Stimulated activated CD4-positive, alpha-beta T cell treated with anti-CD3 and anti-CD28 coated beads, Interleukin-12 subunit alpha, Interleukin-12 subunit beta, amount 100 ng/mL, for 4 hours (primary cell): Measurements from ENCODE around the gene SSX2IP.

Source experiments
- DNase-seq: peaks from one replicate; pipeline ENCODE4 v3.0.0-alpha.2; 2020

Gene SSX2IP

DNA sequence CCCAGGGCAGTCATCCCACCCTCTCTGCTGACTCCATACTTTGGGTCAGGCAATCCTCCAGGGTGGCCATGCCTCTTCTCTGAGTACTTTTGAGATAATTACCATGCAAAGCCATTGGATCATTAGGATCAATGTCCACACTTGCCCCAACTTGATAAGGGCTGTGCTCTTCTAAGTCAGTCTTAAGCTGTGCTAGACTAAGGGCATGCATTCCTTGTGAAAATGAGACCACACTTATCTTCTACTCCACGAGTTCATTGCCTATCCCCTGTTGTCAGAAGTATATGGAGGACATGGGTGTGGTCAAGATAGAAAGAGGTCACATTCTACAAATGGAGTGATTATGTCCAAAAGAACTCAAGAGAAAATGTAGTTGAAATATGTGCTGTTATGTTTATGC lies 18.9 kb upstream of the SSX2IP start:
- no peak for DNase-seq

DNA sequence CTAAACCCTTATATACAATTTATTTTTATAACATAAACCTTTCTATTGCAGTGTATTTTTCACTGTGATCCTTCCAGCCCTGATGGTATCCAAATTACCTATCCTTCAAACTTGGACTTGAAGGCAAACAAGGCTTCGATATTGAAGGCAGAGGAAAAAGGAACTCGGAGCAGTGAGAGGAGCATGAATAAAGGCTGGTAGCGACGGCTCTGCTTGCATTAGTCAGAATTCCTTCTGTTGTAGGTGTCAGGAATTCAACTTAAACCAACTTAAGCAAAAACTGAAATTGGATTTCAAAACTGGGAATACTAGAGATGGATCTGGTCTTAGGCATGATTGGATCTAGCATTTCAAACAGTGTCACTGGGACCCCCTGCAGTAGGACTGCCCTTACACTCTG lies 17.8 kb upstream of the SSX2IP start:
- no peak for DNase-seq

DNA sequence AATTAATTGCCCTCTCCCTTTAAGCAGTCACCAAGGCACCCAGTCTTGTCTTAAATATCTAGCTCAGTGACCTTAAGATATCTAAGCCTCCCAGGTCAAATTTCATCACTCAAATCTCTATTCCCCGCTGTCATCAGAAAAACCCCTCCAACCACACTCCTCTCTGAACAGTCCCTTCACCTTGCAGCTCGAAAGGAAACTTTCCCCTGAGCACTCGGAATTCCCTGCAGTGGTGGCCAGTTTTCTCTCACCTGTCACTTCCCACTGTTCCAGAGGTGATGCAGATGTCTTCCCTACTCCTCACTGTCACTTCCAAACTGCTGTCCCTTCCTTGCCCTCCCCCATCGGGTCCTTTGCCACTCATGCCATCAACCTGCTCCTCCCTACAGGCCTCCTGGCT lies 15.3 kb upstream of the SSX2IP start:
- no peak for DNase-seq

DNA sequence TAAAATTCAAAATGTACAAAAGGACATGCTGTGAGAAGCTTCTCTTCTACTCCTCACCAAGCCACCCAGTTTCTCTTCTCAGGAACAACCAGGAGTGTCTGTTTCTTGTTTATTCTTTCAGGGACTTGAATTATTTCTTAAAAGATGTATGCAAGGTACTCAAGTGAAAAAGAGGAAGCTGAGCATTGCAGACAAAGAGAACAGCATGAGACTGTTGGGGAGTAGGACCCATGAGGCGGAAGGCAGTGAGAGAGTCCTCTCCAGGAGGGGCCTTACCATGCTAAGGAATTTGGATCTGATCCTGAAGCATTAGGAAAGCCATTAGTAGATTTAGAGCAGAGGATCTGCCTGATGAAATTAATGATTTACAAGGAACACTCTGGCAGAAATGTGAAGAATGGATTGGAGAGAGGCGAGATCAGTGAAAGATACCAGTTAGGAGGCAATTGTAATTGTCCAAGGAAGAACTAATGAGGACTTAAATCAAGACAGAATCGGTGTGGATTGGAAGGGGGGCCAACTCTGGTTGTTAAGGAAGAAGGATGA lies 14.7 kb upstream of the SSX2IP start:
- no peak for DNase-seq

DNA sequence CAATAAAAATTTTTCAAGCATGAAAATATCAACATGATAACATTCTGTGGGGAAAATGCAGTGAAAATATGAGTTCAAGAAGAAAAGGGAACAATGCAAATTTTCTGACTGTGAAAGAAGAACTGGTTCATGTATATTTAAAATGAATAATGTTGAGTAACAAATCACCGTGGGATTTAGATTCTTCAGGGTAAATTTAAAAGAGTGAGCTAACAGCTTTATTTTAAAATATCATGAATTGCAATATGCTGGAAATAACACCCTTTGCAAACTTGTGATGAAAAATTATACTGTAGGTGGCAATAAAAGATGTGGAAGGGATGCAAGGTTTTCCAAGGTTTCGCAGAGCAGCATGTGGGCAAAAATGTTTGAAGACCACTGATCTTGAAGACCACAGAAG lies 13.2 kb upstream of the SSX2IP start:
- no peak for DNase-seq

DNA sequence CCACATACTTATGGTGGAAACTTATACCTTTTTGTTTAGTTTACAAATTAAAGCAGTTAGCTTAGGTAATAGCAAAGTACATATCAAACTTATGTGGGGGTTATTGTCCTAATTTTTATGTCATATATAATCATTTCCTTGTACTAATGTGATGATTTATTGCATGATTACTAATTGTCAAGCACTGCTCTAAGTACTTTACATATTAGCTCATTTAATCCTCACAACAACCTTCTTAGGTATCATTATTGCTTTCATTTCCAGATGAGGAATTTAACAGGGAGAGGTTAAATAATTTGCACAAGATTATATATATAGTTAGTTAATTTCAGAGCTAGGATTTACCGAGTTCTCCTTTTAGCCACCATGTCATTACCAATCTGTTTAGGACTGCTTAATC lies 11.9 kb upstream of the SSX2IP start:
- no peak for DNase-seq

DNA sequence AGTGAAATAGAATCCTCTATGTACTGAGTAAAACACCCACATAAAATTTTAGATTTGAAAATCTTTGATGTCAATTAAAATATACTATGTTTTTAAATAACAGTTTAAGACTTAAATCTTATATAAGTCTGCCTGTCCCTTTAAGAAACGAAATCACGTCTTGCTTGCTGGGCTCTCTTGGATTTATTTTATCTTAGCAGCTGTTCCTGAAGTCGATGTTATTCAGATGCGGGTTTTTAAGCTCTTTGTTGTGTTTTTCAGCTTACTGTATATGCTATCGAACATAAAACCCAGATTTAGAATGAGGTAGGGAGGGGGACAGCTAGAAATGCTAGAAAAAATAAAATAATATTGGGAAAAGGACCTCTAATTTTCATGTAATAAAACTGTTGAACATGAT lies 11.1 kb upstream of the SSX2IP start:
- no peak for DNase-seq

DNA sequence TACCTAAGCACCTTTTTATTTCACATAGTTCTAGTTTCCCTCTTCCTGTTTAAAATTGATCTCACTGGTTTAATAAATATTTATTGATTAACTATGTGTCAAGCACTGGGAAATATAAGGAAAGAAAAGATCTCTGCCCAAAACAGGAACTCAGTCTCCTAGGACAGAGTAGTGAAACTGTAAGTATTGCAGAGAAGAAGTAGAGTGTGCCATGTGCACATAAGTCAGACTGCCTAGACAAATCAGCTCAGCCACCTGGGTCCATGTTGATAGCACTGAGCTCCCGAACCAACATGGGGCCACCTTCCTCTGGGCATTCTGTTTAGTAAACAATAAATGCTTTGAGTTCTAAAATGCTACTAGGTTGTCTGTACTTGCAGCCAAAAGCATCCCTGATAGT lies 9.8 kb upstream of the SSX2IP start:
- no peak for DNase-seq

DNA sequence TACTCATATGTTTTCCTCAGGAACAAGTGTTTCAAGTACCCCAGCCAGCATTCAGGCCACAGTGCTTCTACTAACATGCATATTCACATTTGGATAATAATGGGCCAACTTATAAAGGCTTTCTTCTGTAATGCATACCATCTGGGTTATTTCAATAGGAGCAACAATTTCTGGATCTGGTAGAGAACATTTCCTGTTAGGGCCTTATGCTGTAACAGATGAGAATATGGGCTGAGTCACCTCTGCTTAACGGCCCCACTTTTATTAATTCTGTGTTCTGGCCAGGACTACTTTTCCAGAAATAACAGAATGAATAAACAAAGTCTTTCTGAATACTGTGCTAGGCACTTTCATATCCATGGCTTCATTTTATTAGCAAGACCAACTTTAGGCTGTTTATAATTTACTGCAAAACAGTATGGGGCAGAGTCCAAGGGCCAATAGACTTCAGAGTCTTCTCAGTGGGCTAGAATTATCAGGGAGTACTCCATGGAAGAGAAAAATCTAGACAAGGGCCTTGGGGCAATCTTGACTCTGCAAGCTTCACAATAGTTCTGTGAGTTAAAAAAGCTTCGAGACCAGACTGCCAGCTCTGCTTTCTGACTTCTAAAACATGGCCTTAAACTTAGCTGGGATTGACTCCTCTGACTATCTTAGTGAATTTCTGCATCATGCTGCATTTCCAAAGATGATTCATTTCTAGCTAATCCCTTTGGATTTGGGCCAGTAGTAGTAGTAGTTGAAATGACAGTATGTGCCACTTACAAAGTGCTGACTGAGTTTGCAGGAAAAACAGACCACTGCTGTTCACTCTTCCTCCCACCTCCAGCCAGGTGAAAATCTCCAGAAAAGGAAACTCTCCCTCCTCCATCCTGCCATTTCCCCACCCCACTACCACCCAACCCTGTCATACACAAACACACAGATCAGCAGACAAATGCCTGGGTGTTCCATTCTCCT lies 8.2 kb upstream of the SSX2IP start:
- DNase-seq: no peak

DNA sequence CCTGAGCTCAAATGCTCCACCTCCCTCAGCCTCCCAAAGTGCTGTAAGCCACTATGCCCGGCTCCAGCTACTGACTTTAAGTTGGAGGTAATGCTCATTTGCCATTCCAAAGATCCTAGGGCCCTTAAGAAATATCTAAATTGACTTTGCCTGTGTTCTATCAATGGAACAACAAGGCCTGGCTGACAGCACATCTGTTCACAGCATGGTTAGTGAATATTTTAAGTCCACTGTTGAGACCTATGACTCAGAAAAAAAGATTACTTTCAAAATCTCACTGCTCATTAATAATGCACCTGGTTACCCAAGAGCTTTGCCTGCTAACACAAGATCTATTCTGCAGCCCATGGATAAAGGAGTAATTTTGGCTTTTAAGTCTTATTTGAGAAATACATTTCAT lies 3.5 kb upstream of the SSX2IP start:
- DNase-seq: no peak

DNA sequence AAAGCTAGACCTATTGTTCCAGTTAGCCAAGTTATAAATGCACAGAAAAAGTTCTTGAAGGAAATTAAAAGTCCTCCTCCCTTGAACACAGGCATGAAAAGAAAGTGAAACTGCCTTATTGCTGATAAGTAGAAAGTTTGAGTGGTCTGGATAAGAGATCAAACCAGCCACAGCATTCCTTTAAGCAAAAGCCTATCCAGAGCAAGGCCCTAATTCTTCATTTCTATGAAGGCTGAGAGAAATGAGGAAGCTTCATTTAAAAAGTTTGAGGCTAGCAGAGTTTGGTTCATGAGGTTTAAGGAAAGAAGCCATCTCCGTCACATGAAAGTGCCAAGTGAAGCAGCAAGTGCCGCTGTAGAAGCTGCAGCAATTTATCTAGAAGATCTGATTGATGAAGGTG lies 2.7 kb upstream of the SSX2IP start:
- no peak for DNase-seq

DNA sequence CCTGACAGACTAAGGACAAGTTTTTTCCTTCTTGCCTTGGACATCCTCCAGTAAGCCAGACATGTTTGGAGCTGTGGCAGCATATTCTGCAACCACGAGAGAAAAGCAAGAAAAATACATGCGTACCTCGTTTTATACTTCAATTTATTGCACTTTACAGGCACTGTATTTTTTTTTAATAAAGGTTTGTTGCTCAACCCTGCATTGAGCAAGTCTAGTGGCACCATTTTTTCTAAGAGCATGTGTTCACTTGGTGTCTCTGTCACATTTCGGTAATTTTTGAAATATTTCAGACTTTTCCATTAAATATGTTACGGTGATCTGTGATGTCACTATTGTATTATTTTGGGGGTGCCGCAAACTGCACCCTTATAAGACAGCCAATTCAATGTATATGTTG lies 2.1 kb upstream of the SSX2IP start:
- DNase-seq: no peak

DNA sequence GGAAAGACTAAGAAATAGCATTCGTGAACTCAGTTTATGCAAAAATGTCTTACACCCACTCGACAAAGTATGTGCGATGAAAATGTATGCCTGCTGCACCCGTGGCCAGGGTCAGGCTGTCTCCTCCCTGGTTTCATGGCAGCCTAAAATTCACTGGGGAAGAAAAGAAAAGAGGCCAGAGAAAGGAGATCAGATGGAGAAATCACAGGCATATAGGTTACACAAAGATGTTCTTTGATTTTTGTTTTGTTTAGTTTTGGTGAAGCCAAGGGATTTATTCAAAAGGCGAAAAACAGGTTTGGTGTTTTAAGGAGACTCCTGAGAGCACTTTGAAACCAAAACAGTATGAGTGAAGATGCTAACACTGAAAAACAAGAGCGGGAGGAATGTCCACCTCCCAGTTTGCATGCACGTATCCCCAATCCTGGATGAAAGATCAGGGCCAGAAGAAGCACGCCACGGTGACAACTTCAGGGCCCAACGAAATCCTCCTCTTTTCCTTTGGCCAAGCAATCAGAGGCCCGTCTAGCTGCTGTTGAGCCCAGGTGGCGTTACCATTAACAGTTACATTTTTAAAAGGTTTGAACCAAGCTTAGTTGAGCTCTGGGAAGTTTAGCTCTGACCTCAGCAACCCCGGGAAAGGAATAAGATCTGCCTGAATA lies 992 bp upstream of the SSX2IP start:
- no peak for DNase-seq

DNA sequence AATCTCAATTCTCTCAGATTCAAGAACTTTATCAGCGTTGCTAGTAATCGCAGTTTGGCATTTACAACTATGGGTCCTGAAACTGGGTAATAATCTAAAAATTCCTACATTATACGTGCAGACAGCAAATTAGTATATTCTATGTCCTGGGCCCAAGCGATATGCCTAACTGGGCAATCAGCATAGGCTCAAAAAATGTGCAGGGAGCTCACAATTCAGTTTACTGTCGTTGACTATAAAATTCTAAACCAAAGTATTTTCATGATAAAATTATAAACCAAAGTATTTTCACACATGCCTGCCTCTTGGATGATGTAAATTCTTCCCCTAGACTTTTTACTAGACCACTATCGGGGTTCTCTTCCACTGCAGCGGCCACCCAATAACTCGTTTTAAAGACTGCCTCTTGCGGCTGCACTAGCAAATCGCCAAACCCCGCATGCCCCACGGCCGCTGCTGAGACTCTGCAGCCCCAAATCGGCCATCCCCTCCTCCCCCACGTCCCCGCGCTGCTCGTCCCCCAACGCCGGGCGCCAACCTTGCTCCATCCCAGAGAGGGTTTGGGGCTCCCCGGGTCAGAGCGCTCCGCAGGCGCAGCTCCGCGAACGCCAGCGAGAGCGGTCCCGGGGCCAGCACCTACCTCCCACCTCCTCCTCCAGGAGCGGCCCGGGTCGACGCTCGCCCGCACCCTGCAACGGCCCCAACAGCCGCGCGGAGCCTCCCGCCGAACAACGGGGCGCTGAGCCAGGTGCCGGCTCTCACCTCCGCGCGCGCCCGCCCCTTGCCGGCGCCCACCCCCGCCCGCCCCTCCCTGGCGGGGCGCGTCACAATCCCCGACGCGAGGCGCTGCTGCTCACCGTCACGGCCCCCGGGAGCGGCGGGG lies 506 bp downstream of the SSX2IP start:
- peak; percentile 40 for DNase-seq

DNA sequence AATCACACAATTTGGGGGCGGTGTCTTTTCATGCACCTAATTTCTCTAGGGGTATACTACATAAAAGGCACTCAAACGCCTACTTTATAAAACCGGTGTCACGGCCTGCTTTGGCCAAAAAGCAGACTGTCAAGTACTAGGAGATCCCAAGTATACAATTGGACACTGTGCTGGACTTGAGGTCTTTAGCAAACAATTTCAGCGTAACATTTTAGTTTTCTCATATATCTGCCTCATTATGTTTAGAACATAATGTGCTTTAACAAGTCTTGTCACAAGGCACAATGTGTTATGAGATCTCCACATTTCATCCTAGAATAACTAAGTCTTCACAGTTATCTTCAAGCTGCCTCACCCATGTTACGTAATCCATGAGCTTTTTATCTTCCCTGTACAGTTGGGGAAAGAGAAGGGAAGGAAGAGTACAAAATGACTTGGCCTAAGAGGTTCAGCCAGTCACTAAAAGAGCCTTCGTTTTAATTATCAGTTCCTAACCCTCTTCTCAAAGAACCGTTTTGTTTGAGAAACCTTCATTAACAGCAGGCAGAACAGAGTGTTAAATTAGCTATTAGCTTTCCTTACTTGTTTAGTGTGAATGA lies 1.7 kb downstream of the SSX2IP start:
- no peak for DNase-seq

DNA sequence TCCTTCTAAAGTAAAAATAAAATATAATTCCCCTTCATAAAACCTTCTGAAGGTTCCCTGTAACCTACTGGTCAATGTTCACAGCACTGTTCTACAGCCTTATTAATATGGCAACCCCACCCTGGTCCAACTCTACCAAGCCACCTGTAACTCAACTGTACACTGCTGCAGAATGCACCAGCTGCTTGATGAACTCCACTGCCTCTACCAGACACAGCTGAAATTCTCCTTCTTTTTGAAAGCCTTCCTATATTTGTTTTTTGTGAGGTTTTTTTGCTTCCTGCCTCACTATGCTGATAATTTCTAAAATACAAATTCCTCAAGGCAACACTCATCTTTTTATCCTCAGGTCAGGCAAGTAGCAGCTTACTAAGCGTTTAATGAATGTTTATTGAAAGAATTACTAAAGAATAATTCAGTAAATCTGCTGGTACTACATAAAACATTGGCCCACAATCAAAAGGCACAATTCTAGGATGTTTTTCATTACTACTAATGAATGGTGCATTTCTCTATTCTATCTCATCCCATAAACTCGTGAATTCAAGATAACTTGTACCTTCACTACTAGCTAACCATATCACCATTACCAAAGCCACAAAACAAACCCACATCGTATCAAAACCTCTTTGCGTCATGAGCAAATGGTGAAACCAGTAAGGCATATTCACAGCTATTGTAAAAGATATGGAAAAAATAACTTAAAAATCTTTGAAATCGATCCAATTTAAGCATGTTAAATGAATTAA lies 2.4 kb downstream of the SSX2IP start:
- no peak for DNase-seq

DNA sequence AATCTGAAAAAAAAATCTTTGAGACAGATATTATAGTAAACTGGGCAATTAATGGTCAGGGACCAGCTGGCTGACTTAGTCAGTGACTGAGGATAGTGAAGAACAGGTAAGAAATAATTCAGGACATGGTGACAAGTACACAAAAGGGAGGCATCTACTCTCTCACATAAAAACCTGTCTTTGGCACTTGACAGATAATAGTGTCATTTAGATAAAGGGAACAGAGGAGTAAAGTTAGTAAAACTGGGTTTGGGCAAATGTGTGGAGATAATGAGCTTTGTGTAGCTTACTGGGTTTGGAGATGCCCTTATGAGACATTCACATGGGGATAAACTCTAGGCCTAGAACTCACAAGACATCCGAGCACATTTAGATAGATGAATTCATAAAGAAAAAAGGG lies 4.0 kb downstream of the SSX2IP start:
- DNase-seq: no peak

DNA sequence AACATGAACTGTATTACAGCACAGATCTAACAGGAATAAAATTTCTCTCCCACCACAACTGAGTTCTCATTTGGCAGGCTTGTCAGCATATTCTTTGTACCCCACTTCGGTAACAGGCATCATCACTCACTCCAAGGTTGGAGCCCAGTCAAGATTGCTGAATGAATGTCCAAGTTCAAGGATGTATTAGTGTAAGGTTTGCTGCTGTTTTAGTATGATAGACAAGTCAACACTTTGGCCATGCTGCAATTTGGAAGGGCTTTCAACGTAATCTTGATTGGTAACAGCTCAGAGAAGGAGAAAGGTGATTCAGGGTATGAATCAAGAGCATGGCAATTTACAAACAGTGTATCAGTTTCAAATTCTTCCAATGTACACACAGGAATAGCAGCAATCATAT lies 6.8 kb downstream of the SSX2IP start:
- no peak for DNase-seq

DNA sequence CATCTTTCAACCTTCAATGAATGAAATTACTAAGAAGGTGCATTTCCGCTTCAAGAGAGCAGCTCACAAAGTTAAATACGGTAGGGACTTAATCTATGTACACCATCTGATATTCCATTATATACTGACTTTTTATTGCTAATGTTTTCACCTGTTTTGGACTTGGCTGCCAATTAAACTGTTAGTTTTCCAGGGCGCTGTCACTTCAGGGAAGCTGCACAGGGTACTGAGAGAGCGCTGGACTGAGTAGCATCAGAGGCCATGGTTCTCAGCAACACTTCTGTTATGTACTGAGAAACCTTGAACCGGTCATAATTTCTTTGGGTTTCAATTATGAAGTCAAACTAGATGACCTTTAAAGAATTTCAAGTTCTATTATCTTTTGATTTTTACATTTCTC lies 8.2 kb downstream of the SSX2IP start:
- DNase-seq: no peak

DNA sequence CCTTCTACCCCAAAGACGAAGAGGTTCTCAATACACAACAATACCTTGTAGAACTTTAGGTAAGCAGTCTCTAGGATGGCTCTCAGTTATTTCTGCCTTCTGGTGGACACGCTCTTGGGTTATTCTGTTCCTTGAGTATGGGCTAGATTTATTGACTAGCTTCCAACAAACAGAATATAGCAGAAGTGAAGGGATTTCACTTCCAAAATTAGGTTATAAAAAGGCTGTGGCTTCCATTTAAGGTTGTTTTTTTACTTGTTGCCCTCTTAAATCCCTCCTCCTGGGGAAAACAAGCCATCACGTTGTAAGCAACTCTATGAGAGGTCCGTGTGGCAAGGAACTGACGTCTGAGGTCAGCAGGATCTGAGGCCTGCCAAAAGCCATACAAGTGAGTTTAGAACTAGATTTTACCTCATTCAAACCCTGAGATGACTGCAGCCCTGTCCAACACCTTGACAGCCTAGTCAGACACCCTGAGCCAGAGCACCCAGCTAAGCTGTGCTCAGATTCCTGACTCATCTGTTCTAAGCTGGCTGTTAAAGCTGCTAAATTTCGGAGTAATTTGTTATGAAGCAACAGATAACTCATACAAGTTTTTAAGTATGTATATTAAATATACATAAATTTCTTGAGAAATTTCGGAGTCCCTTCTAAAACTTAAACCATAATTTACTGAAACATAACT lies 12.7 kb downstream of the SSX2IP start:
- no peak for DNase-seq

DNA sequence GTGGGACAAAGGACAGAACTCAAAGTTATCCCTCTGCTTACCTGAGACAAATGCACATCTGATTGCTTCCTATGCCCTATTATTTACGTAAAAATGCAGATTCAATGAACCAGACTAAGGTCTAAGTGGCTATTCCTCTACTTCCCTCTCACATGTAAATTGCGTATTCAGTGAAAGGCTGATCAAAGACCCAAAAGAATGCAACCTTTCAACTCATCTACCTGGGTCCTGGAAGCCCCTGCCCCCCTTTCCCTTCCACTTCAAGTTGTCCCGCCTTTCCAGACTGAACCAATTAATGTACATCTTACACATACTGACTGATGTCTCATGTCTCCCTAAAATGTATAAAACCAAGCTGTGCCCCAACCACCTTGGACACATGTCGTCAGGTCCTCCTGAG lies 14.6 kb downstream of the SSX2IP start:
- no peak for DNase-seq
